CD4-positive, alpha-beta memory T cell (primary cell): ENCODE measurements around the gene AGPAT4. TPM values are rescaled to one million over a fixed set of nuclear protein-coding genes. Genes with fewer than 3 reads are reported as not detected.

Experiments used
- CTCF ChIA-PET: fragments of 350-600 bp; sonication (Branson Sonifier 250); formaldehyde crosslinking; loops from one replicate; lab custom pipeline; 2021; ENCODE audit warnings: inconsistent platforms; ENCODE audit not compliant: partially characterized antibody; lab: Charles Lee
- POLR2A ChIA-PET: fragments of 350-600 bp; sonication (Branson Sonifier 250); formaldehyde crosslinking; loops from one replicate; lab custom pipeline; 2021; ENCODE audit not compliant: partially characterized antibody; lab: Charles Lee
- DNase-seq, 5 donors: peaks; one replicate each; pipeline versions ENCODE4 v3.0.0 to v3.0.0-alpha.2; 2020 to 2022; ENCODE audit warnings: mixed read lengths in 1 of 5
- H3K27ac ChIP-seq: one replicate; pipeline ENCODE4 v1.7.0; 2013; ENCODE audit warnings: low read depth, low read length
- H3K27me3 ChIP-seq: 2 replicates; pipeline ENCODE4 v1.7.0; 2013; ENCODE audit warnings: mild to moderate bottlenecking, low read length, moderate library complexity; ENCODE audit not compliant: insufficient read depth
- H3K36me3 ChIP-seq: 2 replicates; pipeline ENCODE4 v1.7.0; 2013; ENCODE audit warnings: mild to moderate bottlenecking, low read length, moderate library complexity; ENCODE audit not compliant: insufficient read depth
- H3K4me1 ChIP-seq: 2 replicates; pipeline ENCODE4 v1.7.0; 2013; ENCODE audit warnings: mild to moderate bottlenecking, low read length, moderate library complexity; ENCODE audit not compliant: insufficient read depth
- H3K4me3 ChIP-seq, 2 donors: one replicate each; pipeline ENCODE4 v1.7.0; 2013; ENCODE audit warnings: low read length in 2 of 2, mild to moderate bottlenecking in 1 of 2
- H3K9me3 ChIP-seq, 2 donors: one replicate each; pipeline ENCODE4 v1.7.0; 2013; ENCODE audit warnings: low read length in 2 of 2, control low read depth in 1 of 2; ENCODE audit not compliant: control insufficient read depth in 1 of 2
- H3K27ac Mint-ChIP-seq, 7 donors: one replicate each; pipeline ENCODE4 v1.8.0; 2020 to 2021; ENCODE audit warnings: mixed read lengths in 7 of 7, mild to moderate bottlenecking in 6 of 7, inconsistent platforms in 3 of 7, moderate library complexity in 3 of 7
- H3K27me3 Mint-ChIP-seq, 2 donors: one replicate each; pipeline ENCODE4 v1.8.0; 2020 to 2021; ENCODE audit warnings: mixed read lengths in 2 of 2
- H3K36me3 Mint-ChIP-seq, 2 donors: one replicate each; pipeline ENCODE4 v1.8.0; 2020 to 2021; ENCODE audit warnings: mixed read lengths in 2 of 2, inconsistent platforms in 1 of 2, mild to moderate bottlenecking in 1 of 2
- H3K4me1 Mint-ChIP-seq, 4 donors: one replicate each; pipeline ENCODE4 v1.8.0; 2020 to 2021; ENCODE audit warnings: mixed read lengths in 4 of 4, mild to moderate bottlenecking in 1 of 4
- H3K4me3 Mint-ChIP-seq, 8 donors: one replicate each; pipeline ENCODE4 v1.8.0; 2020 to 2021; ENCODE audit warnings: mixed read lengths in 8 of 8, mild to moderate bottlenecking in 7 of 8, moderate library complexity in 6 of 8, inconsistent platforms in 3 of 8
- H3K9me3 Mint-ChIP-seq, 8 donors: one replicate each; pipeline ENCODE4 v1.8.0; 2020 to 2021; ENCODE audit warnings: mixed read lengths in 8 of 8, mild to moderate bottlenecking in 5 of 8, inconsistent platforms in 3 of 8, moderate library complexity in 1 of 8
- intact Hi-C: fragments of 100-400 bp; cut with micrococcal nuclease; formaldehyde crosslinking; loops from one replicate; pipeline ENCODE4 v1.15.1; 2023
- polyA plus RNA-seq, 2 donors: library from polyadenylated mRNA; unstranded; fragments of 300-500 nt; fragmentation: Illumina TruSeq; gene quantifications; one replicate each; pipeline ENCODE4 v1.2.3, GENCODE V29; 2021
- total RNA-seq, 2 experiments: library from RNA; stranded (reverse); gene quantifications; one replicate each; pipeline ENCODE4 v1.2.3, GENCODE V29; 2021

Gene AGPAT4
- total and polyA plus RNA-seq, 4 experiments from 2014 or later: 3.6 to 6.9 (median 4.1) TPM

DNA sequence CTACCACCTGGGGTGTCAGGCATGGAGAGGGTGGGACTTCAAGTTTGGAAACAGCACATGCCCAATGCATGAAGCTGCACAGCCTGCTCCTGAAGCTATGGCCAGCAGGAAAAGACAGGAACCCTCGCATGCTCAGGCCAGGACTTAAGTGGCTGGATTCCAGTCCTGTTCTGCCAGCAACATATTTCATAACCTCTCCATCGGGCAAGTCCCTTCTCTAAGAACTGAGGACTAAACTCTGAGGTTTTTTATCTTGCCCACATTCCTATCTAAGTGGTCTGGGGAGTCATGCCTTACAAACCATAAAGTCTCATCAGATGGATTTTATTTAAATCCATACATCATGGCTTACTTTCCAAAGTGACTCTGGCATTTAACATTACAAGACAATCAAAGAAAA is 27.5 kb upstream of the AGPAT4 start:
- Histone ChIP-seq H3K4me1 (no peaks in the 10 kb centered on the region), H3K4me3 (no peak overlapping the region), H3K36me3 (no peaks in the 10 kb centered on the region), H3K27me3 (no peaks in the 10 kb centered on the region), H3K9me3 (no peaks in the 10 kb centered on the region), H3K27ac (no peak overlapping the region)
- POLR2A ChIA-PET: no interaction called here
- Mint-ChIP-seq H3K4me3 (no peak overlapping the region), H3K27me3 (peaks cover 0 to 1% of the 10 kb centered on the region in 2 donors), H3K27ac (no peak overlapping the region), H3K9me3 (peaks cover 0 to 1% (median 0%) of the 10 kb centered on the region in 8 donors), H3K4me1 (no peaks in the 10 kb centered on the region), H3K36me3 (no peaks in the 10 kb centered on the region)
- CTCF ChIA-PET: no interaction called here
- intact Hi-C loops: no loop called here
- DNase-seq: no peak

DNA sequence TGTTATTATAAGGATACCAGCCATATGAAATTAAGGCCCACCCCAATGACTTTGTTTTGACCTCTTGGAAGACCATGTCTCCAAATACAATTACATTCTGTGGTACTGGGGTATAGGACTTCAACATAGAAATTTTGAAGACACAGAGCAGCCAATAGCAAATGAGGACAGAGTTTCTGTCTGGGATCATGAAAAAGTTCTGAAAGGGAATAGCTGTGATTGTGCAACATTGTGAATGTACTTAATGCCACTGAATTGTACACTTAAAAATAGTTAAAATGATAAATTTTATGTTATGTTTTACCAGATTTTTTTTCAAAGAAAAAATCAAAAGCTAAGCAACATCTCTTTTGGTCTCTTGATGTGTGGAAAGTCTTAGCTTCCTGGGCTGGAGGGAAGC is 27.0 kb upstream of the AGPAT4 start:
- no peak for DNase-seq
- Mint-ChIP-seq H3K9me3 (peaks cover 0 to 1% (median 0%) of the 10 kb centered on the region in 8 donors), H3K36me3 (no peaks in the 10 kb centered on the region), H3K4me1 (no peaks in the 10 kb centered on the region), H3K27ac (no peak overlapping the region), H3K4me3 (no peak overlapping the region), H3K27me3 (peaks cover 0 to 1% of the 10 kb centered on the region in 2 donors)
- CTCF ChIA-PET: no interaction called here
- Histone ChIP-seq H3K27me3 (no peaks in the 10 kb centered on the region), H3K4me1 (no peaks in the 10 kb centered on the region), H3K27ac (no peak overlapping the region), H3K36me3 (no peaks in the 10 kb centered on the region), H3K4me3 (no peak overlapping the region), H3K9me3 (no peaks in the 10 kb centered on the region)
- POLR2A ChIA-PET: no interaction called here
- intact Hi-C loops: no loop called here

DNA sequence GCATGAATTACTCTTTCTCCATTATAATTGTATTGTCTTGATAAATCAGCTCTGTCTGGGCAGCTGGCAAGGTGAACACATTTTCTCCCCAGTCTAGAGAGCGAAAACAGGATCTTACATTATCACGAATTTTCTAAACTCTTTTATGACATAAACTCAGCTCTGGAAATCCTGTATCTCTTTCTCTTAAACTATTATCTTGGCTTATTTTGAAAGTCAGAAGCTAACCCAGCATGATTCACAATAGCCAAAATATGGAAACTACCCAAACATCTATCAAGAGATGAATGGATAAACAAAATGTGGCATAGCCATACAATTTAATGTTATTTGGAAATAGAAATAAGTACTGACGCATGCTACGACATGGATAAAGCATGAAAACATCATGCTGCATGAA is 25.9 kb upstream of the AGPAT4 start:
- H3K27ac Mint-ChIP-seq: peak overlapping the region in 1 of 7 donors; percentile 22
- peaks cover 0 to 1% (median 0%) of the 10 kb centered on the region in 8 donors for H3K9me3 Mint-ChIP-seq
- intact Hi-C loops: no loop called here
- Histone ChIP-seq H3K4me3 (no peak overlapping the region), H3K4me1 (no peaks in the 10 kb centered on the region), H3K9me3 (no peaks in the 10 kb centered on the region), H3K27ac (no peak overlapping the region), H3K27me3 (no peaks in the 10 kb centered on the region), H3K36me3 (no peaks in the 10 kb centered on the region)
- H3K4me3 Mint-ChIP-seq: no peak overlapping the region
- ChIA-PET CTCF (no interaction called here), POLR2A (no interaction called here)
- H3K27me3 Mint-ChIP-seq: peaks cover 0 to 1% of the 10 kb centered on the region in 2 donors
- DNase-seq: no peak
- no peaks in the 10 kb centered on the region for H3K36me3 Mint-ChIP-seq
- H3K4me1 Mint-ChIP-seq: no peaks in the 10 kb centered on the region

DNA sequence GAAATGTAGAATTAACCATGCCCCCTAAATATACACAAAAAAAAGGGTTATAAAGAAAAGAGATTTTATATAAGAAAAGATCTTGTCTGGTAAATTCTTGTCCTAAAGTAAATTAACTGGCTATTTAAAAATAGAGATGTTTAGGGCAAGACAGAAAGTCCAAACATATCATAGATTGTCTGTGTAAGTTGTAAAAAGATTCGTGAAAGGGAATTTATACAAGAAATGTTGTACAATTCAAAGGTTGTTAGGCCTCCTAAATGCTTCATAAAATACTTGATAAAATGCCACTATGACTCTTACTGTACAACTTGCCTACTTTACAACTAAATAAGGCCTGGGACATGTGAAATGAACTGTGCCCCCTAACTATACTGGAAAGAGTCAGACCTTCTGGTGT is 21.9 kb upstream of the AGPAT4 start:
- Histone ChIP-seq H3K36me3 (no peaks in the 10 kb centered on the region), H3K27me3 (no peaks in the 10 kb centered on the region), H3K4me3 (no peak overlapping the region), H3K27ac (no peak overlapping the region), H3K4me1 (no peaks in the 10 kb centered on the region), H3K9me3 (no peaks in the 10 kb centered on the region)
- H3K27ac Mint-ChIP-seq: no peak overlapping the region
- no peak for DNase-seq
- no peaks in the 10 kb centered on the region for H3K4me1 Mint-ChIP-seq
- ChIA-PET CTCF (interaction anchor here (2.0 kb wide), 1 partner anchor 76 kb away, joined by 5 read pairs; no protein-coding TSS in a partner anchor), POLR2A (no interaction called here)
- peaks cover 3% of the 10 kb centered on the region in 2 donors for H3K27me3 Mint-ChIP-seq
- intact Hi-C loops: no loop called here
- H3K4me3 Mint-ChIP-seq: no peak overlapping the region
- no peaks in the 10 kb centered on the region for H3K9me3 Mint-ChIP-seq
- H3K36me3 Mint-ChIP-seq: no peaks in the 10 kb centered on the region

DNA sequence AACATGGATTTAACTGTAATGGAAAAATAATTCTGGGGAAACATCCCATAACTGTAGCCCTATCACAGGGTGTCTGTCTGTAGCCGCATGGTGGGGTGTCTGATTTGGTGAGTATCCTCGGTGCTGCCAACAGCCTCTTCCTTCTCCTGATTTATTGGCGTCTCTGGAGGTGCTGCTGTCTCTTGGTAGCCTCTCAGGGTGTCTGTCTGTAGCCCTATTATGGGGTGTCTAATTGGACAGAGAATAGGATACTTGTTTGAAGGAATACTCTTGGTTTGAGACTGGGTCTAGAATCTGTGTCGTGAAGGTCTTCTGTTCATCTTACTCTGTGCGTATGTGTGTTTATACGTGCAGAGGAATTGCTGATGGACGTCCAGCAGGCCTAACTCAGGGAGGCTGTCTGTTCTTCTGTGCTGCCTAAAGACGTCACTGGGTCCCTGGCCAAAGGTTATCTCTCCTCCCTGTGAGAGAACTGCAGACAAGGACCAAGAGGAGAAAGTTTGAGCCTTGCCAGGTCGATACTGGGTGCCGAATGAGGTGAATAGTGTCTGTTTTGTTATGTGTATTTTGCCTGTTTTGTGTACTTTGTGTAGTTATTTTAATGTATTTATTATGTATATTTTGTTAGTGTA is 18.9 kb upstream of the AGPAT4 start:
- no peaks in the 10 kb centered on the region for H3K27me3 ChIP-seq
- Mint-ChIP-seq H3K36me3 (no peaks in the 10 kb centered on the region), H3K4me3 (no peak overlapping the region), H3K9me3 (no peaks in the 10 kb centered on the region), H3K27me3 (peaks cover 3% of the 10 kb centered on the region in 2 donors), H3K27ac (no peak overlapping the region), H3K4me1 (no peaks in the 10 kb centered on the region)
- H3K9me3 ChIP-seq: no peaks in the 10 kb centered on the region
- H3K4me1 ChIP-seq: no peaks in the 10 kb centered on the region
- no peaks in the 10 kb centered on the region for H3K36me3 ChIP-seq
- intact Hi-C loops: no loop called here
- no peak overlapping the region for H3K27ac ChIP-seq
- CTCF ChIA-PET: no interaction called here
- POLR2A ChIA-PET: no interaction called here
- no peak for DNase-seq
- H3K4me3 ChIP-seq: no peak overlapping the region

DNA sequence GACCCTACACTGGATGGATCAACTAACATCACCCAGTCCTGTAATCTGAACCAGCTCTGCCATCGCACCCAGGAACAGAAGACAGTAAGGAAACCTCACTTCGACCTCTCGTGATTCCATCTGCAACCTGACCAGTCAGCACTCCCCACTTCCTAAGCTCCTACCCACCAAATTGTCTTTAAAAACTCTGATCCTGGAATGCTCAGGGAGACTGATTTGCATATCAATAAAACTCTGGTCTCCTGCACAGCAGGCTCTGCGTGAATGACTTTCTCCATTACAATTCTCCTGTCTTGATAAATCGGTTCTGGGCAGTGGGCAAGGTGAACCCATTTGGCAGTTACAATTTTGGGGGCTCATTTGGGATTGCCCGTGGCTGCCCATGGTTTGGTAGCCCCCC is 18.3 kb upstream of the AGPAT4 start:
- intact Hi-C loops: no loop called here
- H3K4me1 Mint-ChIP-seq: no peaks in the 10 kb centered on the region
- Histone ChIP-seq H3K36me3 (no peaks in the 10 kb centered on the region), H3K4me3 (no peak overlapping the region), H3K27ac (no peak overlapping the region), H3K4me1 (no peaks in the 10 kb centered on the region), H3K27me3 (no peaks in the 10 kb centered on the region), H3K9me3 (no peaks in the 10 kb centered on the region)
- DNase-seq: no peak
- ChIA-PET POLR2A (no interaction called here), CTCF (no interaction called here)
- H3K4me3 Mint-ChIP-seq: no peak overlapping the region
- H3K9me3 Mint-ChIP-seq: no peaks in the 10 kb centered on the region
- no peak overlapping the region for H3K27ac Mint-ChIP-seq
- H3K36me3 Mint-ChIP-seq: no peaks in the 10 kb centered on the region
- peaks cover 3 to 6% of the 10 kb centered on the region in 2 donors for H3K27me3 Mint-ChIP-seq

DNA sequence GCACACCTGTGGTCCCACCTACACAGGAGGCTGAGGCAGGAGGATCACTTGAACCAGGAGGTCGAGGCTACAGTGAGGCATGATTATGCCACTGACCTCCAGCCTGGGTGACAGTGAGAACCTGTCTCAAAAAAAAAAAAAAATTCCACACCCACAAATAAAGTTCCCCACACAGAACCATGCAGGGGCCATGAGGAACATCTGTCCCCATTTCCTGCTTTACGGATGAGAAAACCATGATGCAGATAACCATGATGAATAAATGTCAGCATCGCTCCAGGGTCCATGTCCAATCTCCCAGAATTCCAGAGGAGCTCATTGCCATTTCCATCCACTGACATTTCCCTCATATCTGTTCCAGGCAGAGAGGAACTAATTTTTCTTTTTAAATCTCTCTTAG is 16.9 kb upstream of the AGPAT4 start:
- no peaks in the 10 kb centered on the region for H3K9me3 ChIP-seq
- H3K4me3 Mint-ChIP-seq: no peak overlapping the region
- H3K36me3 Mint-ChIP-seq: no peaks in the 10 kb centered on the region
- H3K27me3 Mint-ChIP-seq: peaks cover 3 to 13% of the 10 kb centered on the region in 2 donors
- H3K27ac Mint-ChIP-seq: peak overlapping the region in 1 of 7 donors; percentile 43
- no peaks in the 10 kb centered on the region for H3K4me1 ChIP-seq
- POLR2A ChIA-PET: no interaction called here
- CTCF ChIA-PET: no interaction called here
- H3K4me3 ChIP-seq: no peak overlapping the region
- DNase-seq: no peak
- H3K27me3 ChIP-seq: no peaks in the 10 kb centered on the region
- no peaks in the 10 kb centered on the region for H3K4me1 Mint-ChIP-seq
- no peaks in the 10 kb centered on the region for H3K9me3 Mint-ChIP-seq
- intact Hi-C loops: no loop called here
- no peaks in the 10 kb centered on the region for H3K36me3 ChIP-seq
- H3K27ac ChIP-seq: no peak overlapping the region
